GM12873 (cell line): Measurements from ENCODE around the gene DHRS7.

Experiments
- CTCF ChIP-seq: IDR thresholded peaks from 2 replicates; pipeline ENCODE4 v1.5.1; 2012; ENCODE audit warnings: low read depth, mild to moderate bottlenecking, moderate library complexity, low read length, control low read depth; ENCODE audit not compliant: insufficient read depth; ENCODE audit errors: missing control alignments

The DHRS7 gene

GRCh38 chr14:60196291-60196690 lies 31.1 kb upstream of the DHRS7 start:
- TF ChIP-seq CTCF: no peak

GRCh38 chr14:60195179-60195810 lies 30.1 kb upstream of the DHRS7 start:
- peak; percentile 53 for TF ChIP-seq CTCF

GRCh38 chr14:60189923-60190840 lies 25.0 kb upstream of the DHRS7 start:
- no peak for TF ChIP-seq CTCF

GRCh38 chr14:60188696-60189095 lies 23.5 kb upstream of the DHRS7 start:
- no peak for TF ChIP-seq CTCF

- TF ChIP-seq CTCF: peak; percentile 50
These were observed 22.9 kb upstream of the DHRS7 start for GRCh38 chr14:60188115-60188514.

GRCh38 chr14:60184905-60185555 lies 19.8 kb upstream of the DHRS7 start:
- TF ChIP-seq CTCF: no peak
